WTC11 (cell line): ENCODE measurements around the gene C3orf70. TPM values are rescaled to one million over a fixed set of nuclear protein-coding genes. Genes with fewer than 3 reads are reported as not detected.

Experiments used
- ATAC-seq: fragments of 200-7000 bp; cut with Tn5 transposase; 2 replicates; pipeline ENCODE4 v1.10.0; 2021; ENCODE audit warnings: mild to moderate bottlenecking, moderate library complexity
- CTCF ChIA-PET: fragments of 300-600 bp; sonication (Branson Sonifier 250); formaldehyde crosslinking; loops from one replicate; lab custom pipeline; 2021; ENCODE audit warnings: antibody characterized with exemption; lab: Charles Lee
- POLR2A ChIA-PET: fragments of 350-600 bp; sonication (Branson Sonifier 250); formaldehyde crosslinking; loops from one replicate; lab custom pipeline; 2021; ENCODE audit warnings: antibody characterized with exemption; lab: Charles Lee
- DNase-seq: peaks from one replicate; pipeline ENCODE4 v3.0.0; 2021; ENCODE audit warnings: low spot score
- H3K27ac Mint-ChIP-seq: 2 replicates; pipeline ENCODE4 v1.8.0; 2021; ENCODE audit warnings: mixed read lengths
- H3K27me3 Mint-ChIP-seq: 2 replicates; pipeline ENCODE4 v1.8.0; 2021; ENCODE audit warnings: low read depth, mild to moderate bottlenecking, moderate library complexity, mixed read lengths
- H3K36me3 Mint-ChIP-seq: 2 replicates; pipeline ENCODE4 v1.8.0; 2021; ENCODE audit warnings: mixed read lengths
- H3K4me1 Mint-ChIP-seq: 2 replicates; pipeline ENCODE4 v1.8.0; 2022; ENCODE audit warnings: mixed read lengths
- H3K4me3 Mint-ChIP-seq: 2 replicates; pipeline ENCODE4 v1.8.0; 2021; ENCODE audit warnings: mild to moderate bottlenecking, moderate library complexity, mixed read lengths
- H3K9me3 Mint-ChIP-seq: 2 replicates; pipeline ENCODE4 v1.8.0; 2021; ENCODE audit warnings: mixed read lengths
- ATF3 ChIP-seq: sonication (generic); formaldehyde crosslinking; conservative IDR thresholded peaks from 2 replicates; pipeline ENCODE4 v1.8.1; 2022; ENCODE audit warnings: mild to moderate bottlenecking, missing genetic modification reagents
- CBFB ChIP-seq: sonication (generic); formaldehyde crosslinking; IDR thresholded peaks from 2 replicates; pipeline ENCODE4 v1.8.1; 2022; ENCODE audit warnings: mild to moderate bottlenecking, low read depth, missing genetic modification reagents
- CREB1 ChIP-seq: sonication (generic); formaldehyde crosslinking; IDR thresholded peaks from 2 replicates; pipeline ENCODE4 v1.8.0; 2023; ENCODE audit warnings: mild to moderate bottlenecking, missing genetic modification reagents
- CREM ChIP-seq: sonication (generic); formaldehyde crosslinking; IDR thresholded peaks from 2 replicates; pipeline ENCODE4 v1.8.1; 2022; ENCODE audit warnings: mild to moderate bottlenecking, missing genetic modification reagents, moderate library complexity
- ELF4 ChIP-seq: sonication (generic); formaldehyde crosslinking; IDR thresholded peaks from 2 replicates; pipeline ENCODE4 v1.8.1; 2022; ENCODE audit warnings: low read depth, mild to moderate bottlenecking, moderate library complexity, missing genetic modification reagents
- ETV6 ChIP-seq: sonication (generic); formaldehyde crosslinking; IDR thresholded peaks from 2 replicates; pipeline ENCODE4 v1.8.1; 2022; ENCODE audit warnings: mild to moderate bottlenecking, missing genetic modification reagents
- FOXP1 ChIP-seq: sonication (generic); formaldehyde crosslinking; IDR thresholded peaks from 2 replicates; pipeline ENCODE4 v1.8.0; 2022; ENCODE audit warnings: missing genetic modification reagents, mild to moderate bottlenecking, moderate library complexity, borderline replicate concordance
- FOXP4 ChIP-seq: sonication (generic); formaldehyde crosslinking; IDR thresholded peaks from 2 replicates; pipeline ENCODE4 v1.8.0; 2022; ENCODE audit warnings: mild to moderate bottlenecking, missing genetic modification reagents
- GRHL2 ChIP-seq: fragments of 250-450 bp; sonication (Bioruptor Pico); IDR thresholded peaks from 2 replicates; pipeline ENCODE4 v1.8.0; 2022; ENCODE audit warnings: mild to moderate bottlenecking, moderate library complexity; ENCODE audit not compliant: insufficient replicate concordance, severe bottlenecking
- HMGA2 ChIP-seq: fragments of 250-450 bp; sonication (Bioruptor Pico); IDR thresholded peaks from 2 replicates; pipeline ENCODE4 v1.4.0; 2021; ENCODE audit warnings: mild to moderate bottlenecking, moderate library complexity
- HMGXB4 ChIP-seq: sonication (generic); formaldehyde crosslinking; IDR thresholded peaks from 2 replicates; pipeline ENCODE4 v1.8.1; 2023; ENCODE audit warnings: mild to moderate bottlenecking, moderate library complexity, missing genetic modification reagents
- NFE2L1 ChIP-seq: sonication (generic); formaldehyde crosslinking; IDR thresholded peaks from 2 replicates; pipeline ENCODE4 v1.8.1; 2023; ENCODE audit warnings: missing genetic modification reagents
- NFYB ChIP-seq: sonication (generic); formaldehyde crosslinking; conservative IDR thresholded peaks from 2 replicates; pipeline ENCODE4 v1.8.0; 2022; ENCODE audit warnings: low read depth, missing genetic modification reagents
- NR1H2 ChIP-seq: sonication (generic); formaldehyde crosslinking; IDR thresholded peaks from 2 replicates; pipeline ENCODE4 v1.9.0; 2021; ENCODE audit warnings: mild to moderate bottlenecking, moderate library complexity, missing genetic modification reagents
- PRRX2 ChIP-seq: fragments of 250-450 bp; sonication (Bioruptor Pico); IDR thresholded peaks from 2 replicates; pipeline ENCODE4 v1.8.0; 2021; ENCODE audit warnings: mild to moderate bottlenecking
- STAT6 ChIP-seq: sonication (generic); formaldehyde crosslinking; conservative IDR thresholded peaks from 2 replicates; pipeline ENCODE4 v1.8.1; 2023; ENCODE audit warnings: mild to moderate bottlenecking, low read depth, missing genetic modification reagents, moderate library complexity
- TEAD1 ChIP-seq: sonication (generic); formaldehyde crosslinking; IDR thresholded peaks from 2 replicates; pipeline ENCODE4 v1.8.0; 2022; ENCODE audit warnings: mild to moderate bottlenecking, missing genetic modification reagents
- TEAD4 ChIP-seq: sonication (generic); formaldehyde crosslinking; IDR thresholded peaks from 2 replicates; pipeline ENCODE4 v1.8.0; 2022; ENCODE audit warnings: mild to moderate bottlenecking, missing genetic modification reagents
- ZBTB43 ChIP-seq: sonication (generic); formaldehyde crosslinking; IDR thresholded peaks from 2 replicates; pipeline ENCODE4 v1.8.1; 2023; ENCODE audit warnings: mild to moderate bottlenecking, missing genetic modification reagents
- ZNF138 ChIP-seq: sonication (generic); formaldehyde crosslinking; conservative IDR thresholded peaks from 2 replicates; pipeline ENCODE4 v1.8.1; 2022; ENCODE audit warnings: mild to moderate bottlenecking, moderate library complexity, missing genetic modification reagents
- ZNF263 ChIP-seq: sonication (generic); formaldehyde crosslinking; IDR thresholded peaks from 2 replicates; pipeline ENCODE4 v1.8.1; 2022; ENCODE audit warnings: low read depth, mild to moderate bottlenecking, moderate library complexity, missing genetic modification reagents
- ZNF281 ChIP-seq: sonication (generic); formaldehyde crosslinking; IDR thresholded peaks from 2 replicates; pipeline ENCODE4 v1.8.0; 2023; ENCODE audit warnings: mild to moderate bottlenecking, missing genetic modification reagents
- total RNA-seq: library from RNA; stranded (reverse); gene quantifications from 3 replicates; pipeline ENCODE4 v1.2.3, GENCODE V29; 2021

The C3orf70 gene
- total RNA-seq, 1 experiment from 2014 or later, result 0.70 TPM

GRCh38 chr3:185060655-185061054 lies 92.2 kb downstream of the C3orf70 start:
- H3K36me3 Mint-ChIP-seq, result peaks cover 45% of the 10 kb centered on the region
- TF ChIP-seq ELF4 (no peak), ZNF138 (CRISPR knock-in tag) (no peak), ETV6 (CRISPR knock-in tag) (no peak), HMGA2 (CRISPR knock-in tag) (no peak), CBFB (CRISPR knock-in tag) (no peak), GRHL2 (CRISPR knock-in tag) (no peak), ZNF263 (CRISPR knock-in tag) (no peak), TEAD1 (no peak)
- H3K27ac Mint-ChIP-seq, result no peak overlapping the region
- H3K27me3 Mint-ChIP-seq, result no peaks in the 10 kb centered on the region; the same call in 1 of the 2 replicates
- ChIA-PET POLR2A (no interaction called here), CTCF (no interaction called here)
- no peak for ATAC-seq
- no peak overlapping the region for H3K4me3 Mint-ChIP-seq
- no peaks in the 10 kb centered on the region for H3K4me1 Mint-ChIP-seq
- no peak for DNase-seq
- peaks cover 59% of the 10 kb centered on the region for H3K9me3 Mint-ChIP-seq

- DNase-seq (no peak), ATAC-seq (no peak)
- TF ChIP-seq NFE2L1 (CRISPR knock-in tag), result no peak
- no peak for TF ChIP-seq CREM
- no peak for TF ChIP-seq CREB1 (CRISPR knock-in tag)
- no peak for TF ChIP-seq NFYB
- no peak for TF ChIP-seq ZNF281 (CRISPR knock-in tag)
- no peak for TF ChIP-seq NR1H2 (CRISPR knock-in tag)
- no peak for TF ChIP-seq HMGXB4 (CRISPR knock-in tag)
- TF ChIP-seq ZBTB43, result no peak
- no peak for TF ChIP-seq PRRX2 (CRISPR knock-in tag)
- no peak for TF ChIP-seq ZNF263 (CRISPR knock-in tag)
- Mint-ChIP-seq H3K27me3 (no peaks in the 10 kb centered on the region; the same call in 1 of the 2 replicates), H3K4me1 (no peaks in the 10 kb centered on the region), H3K36me3 (peaks cover 50% of the 10 kb centered on the region), H3K27ac (no peak overlapping the region), H3K4me3 (no peak overlapping the region), H3K9me3 (peaks cover 63% of the 10 kb centered on the region)
- ChIA-PET POLR2A (no interaction called here), CTCF (no interaction called here)
These were observed 93.1 kb downstream of the C3orf70 start for GRCh38 chr3:185059766-185060165.

GRCh38 chr3:185058796-185059195 lies 94.1 kb downstream of the C3orf70 start:
- Mint-ChIP-seq H3K27me3 (no peaks in the 10 kb centered on the region; the same call in 1 of the 2 replicates), H3K4me3 (no peak overlapping the region), H3K9me3 (peaks cover 63% of the 10 kb centered on the region), H3K4me1 (no peaks in the 10 kb centered on the region), H3K36me3 (peaks cover 50% of the 10 kb centered on the region), H3K27ac (no peak overlapping the region)
- ChIA-PET CTCF (no interaction called here), POLR2A (no interaction called here)
- no peak for ATAC-seq
- DNase-seq, result no peak
- TF ChIP-seq HMGA2 (CRISPR knock-in tag) (no peak), TEAD4 (CRISPR knock-in tag) (no peak), FOXP4 (CRISPR knock-in tag) (no peak), STAT6 (CRISPR knock-in tag) (no peak), TEAD1 (no peak), FOXP1 (CRISPR knock-in tag) (no peak), NFYB (no peak), ATF3 (CRISPR knock-in tag) (no peak)
